ENCODE results near the gene ADORA3. TPM values are rescaled to one million over a fixed set of nuclear protein-coding genes. Genes with fewer than 3 reads are reported as not detected.

ADORA3 gene
- total and polyA plus RNA-seq, 2 of the 4 experiments (the other 2 are of a cell fraction): not detected

DNA sequence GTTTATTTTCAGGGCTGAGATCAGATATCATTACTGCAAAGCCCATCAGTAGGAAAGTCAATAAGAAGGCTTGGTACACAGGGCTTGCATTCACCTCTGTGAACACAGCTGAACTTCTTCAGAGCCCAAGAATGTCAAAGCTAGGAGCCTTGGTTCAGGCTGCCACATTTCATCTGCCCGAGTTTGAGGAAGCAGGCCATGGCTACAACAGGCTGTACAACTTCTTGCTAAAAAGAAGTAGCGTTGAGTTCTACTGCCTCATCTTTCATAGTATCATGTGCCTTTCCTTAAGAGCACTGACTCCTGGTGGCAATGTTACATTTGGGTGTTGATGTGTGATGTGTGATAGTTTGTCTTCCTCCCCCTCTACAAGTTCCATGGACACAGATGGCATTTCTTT, 19.6 kb downstream of the ADORA3 start:
- H4K5ac ChIP-seq (ENCODE audit: low read depth, low read length): no peak overlapping the region
- ATAC-seq (ENCODE audit: low read depth): no peak
- H3K4me3 ChIP-seq (ENCODE audit: insufficient read depth, low read depth, low read length): no peak overlapping the region
- H3K27ac ChIP-seq (ENCODE audit: insufficient read depth, low read length): no peak overlapping the region
- no peak overlapping the region for H3K9ac ChIP-seq (ENCODE audit: low read depth, low read length)
- no peak overlapping the region for H2AFZ ChIP-seq (replicated peaks; ENCODE audit: low read length, poor library complexity)
- dilution Hi-C loops (cut with HindIII; ENCODE audit: low sequenced_read_pairs, unreplicated experiment): no loop called here
- H3K56ac ChIP-seq (ENCODE audit: extremely low read depth, insufficient read depth, low read length): no peak overlapping the region
- H3K18ac ChIP-seq (ENCODE audit: low read depth, low read length): no peak overlapping the region
- H2BK120ac ChIP-seq (ENCODE audit: low read depth, low read length): no peak overlapping the region
- H3K9me1 ChIP-seq (ENCODE audit: insufficient read depth, low read length): no peaks in the 10 kb centered on the region
- in situ Hi-C loops (cut with MboI; ENCODE audit: low sequenced_read_pairs): loop anchor here (5.0 to 25.0 kb wide), 2 partner anchors 283 to 878 kb away; no protein-coding TSS in a partner anchor
- no peaks in the 10 kb centered on the region for H3K4me1 ChIP-seq (ENCODE audit: control insufficient read depth, insufficient read depth, low read length)
- no peak overlapping the region for H2AK5ac ChIP-seq (ENCODE audit: low read depth, low read length)
- H3K9me3 ChIP-seq (ENCODE audit: control insufficient read depth, insufficient read depth, low read length): no peaks in the 10 kb centered on the region
- ChIA-PET CTCF (no interaction called here), POLR2A (ENCODE audit: unreplicated experiment) (no interaction called here)
- intact Hi-C loops (cut with micrococcal nuclease): no loop called here
- H4K20me1 ChIP-seq (ENCODE audit: insufficient read depth, low read length): no peaks in the 10 kb centered on the region
- no peak overlapping the region for H3K4me2 ChIP-seq (ENCODE audit: low read depth, low read length)
- DNase-seq: no peak
- no peak overlapping the region for H4K91ac ChIP-seq (ENCODE audit: insufficient read depth, low read depth, low read length)
- no peak overlapping the region for H3K4ac ChIP-seq (ENCODE audit: low read depth, low read length)
- no peaks in the 10 kb centered on the region for H3K36me3 ChIP-seq (ENCODE audit: control insufficient read depth, insufficient read depth, low read length)
- H2BK15ac ChIP-seq (ENCODE audit: low read depth, low read length): no peak overlapping the region
- H2AK9ac ChIP-seq (replicated peaks; ENCODE audit: low read depth, low read length, poor library complexity): no peak overlapping the region
- no TSS peak for BruUV-seq (replicated peaks)
- WGBS, 2 experiments (ENCODE audit: extremely low coverage in 2 of 2, insufficient read length in 1 of 2): no CpG with 5 or more reads among the region's 2 CpGs
- H4K8ac ChIP-seq (ENCODE audit: low read depth in 2 of 2, low read length in 2 of 2): no peak overlapping the region
- no peak overlapping the region for H3K14ac ChIP-seq (replicated peaks; ENCODE audit: low read depth, low read length)
- H2BK20ac ChIP-seq (ENCODE audit: low read depth, low read length): no peak overlapping the region
- H3K27me3 ChIP-seq (ENCODE audit: control insufficient read depth, insufficient read depth, low read length): peaks cover 2% of the 10 kb centered on the region
- H3K23ac ChIP-seq (ENCODE audit: low read depth, low read length): no peak overlapping the region
- no peaks in the 10 kb centered on the region for H3K79me1 ChIP-seq (ENCODE audit: low read depth in 1 of 2, low read length in 2 of 2)
- H2BK5ac ChIP-seq (ENCODE audit: low read depth, low read length, poor library complexity, severe bottlenecking): no peak overlapping the region
- TF ChIP-seq RFX5 (IDR thresholded peaks at IDR 0.05; ENCODE audit: low read depth, low read length): no peak
- no peak for TF ChIP-seq NFE2L2 (IDR thresholded peaks at IDR 0.05; ENCODE audit: low read depth, low read length)
- TF ChIP-seq BHLHE40 (IDR thresholded peaks at IDR 0.05; ENCODE audit: low read depth, low read length): no peak
- no peak for TF ChIP-seq SMC3 (IDR thresholded peaks at IDR 0.05; ENCODE audit: low read depth, low read length)
- TF ChIP-seq POLR2A (IDR thresholded peaks at IDR 0.05; ENCODE audit: low read depth, low read length): no peak
- no peak for TF ChIP-seq RAD21 (IDR thresholded peaks at IDR 0.05; ENCODE audit: low read length)
- TF ChIP-seq CEBPB (IDR thresholded peaks at IDR 0.05; ENCODE audit: low read depth, low read length): no peak
- TF ChIP-seq, protein P1, sequence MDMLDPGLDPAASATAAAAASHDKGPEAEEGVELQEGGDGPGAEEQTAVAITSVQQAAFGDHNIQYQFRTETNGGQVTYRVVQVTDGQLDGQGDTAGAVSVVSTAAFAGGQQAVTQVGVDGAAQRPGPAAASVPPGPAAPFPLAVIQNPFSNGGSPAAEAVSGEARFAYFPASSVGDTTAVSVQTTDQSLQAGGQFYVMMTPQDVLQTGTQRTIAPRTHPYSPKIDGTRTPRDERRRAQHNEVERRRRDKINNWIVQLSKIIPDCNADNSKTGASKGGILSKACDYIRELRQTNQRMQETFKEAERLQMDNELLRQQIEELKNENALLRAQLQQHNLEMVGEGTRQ (IDR thresholded peaks at IDR 0.05; ENCODE audit: low read depth, low read length): no peak
- TF ChIP-seq, protein P2, sequence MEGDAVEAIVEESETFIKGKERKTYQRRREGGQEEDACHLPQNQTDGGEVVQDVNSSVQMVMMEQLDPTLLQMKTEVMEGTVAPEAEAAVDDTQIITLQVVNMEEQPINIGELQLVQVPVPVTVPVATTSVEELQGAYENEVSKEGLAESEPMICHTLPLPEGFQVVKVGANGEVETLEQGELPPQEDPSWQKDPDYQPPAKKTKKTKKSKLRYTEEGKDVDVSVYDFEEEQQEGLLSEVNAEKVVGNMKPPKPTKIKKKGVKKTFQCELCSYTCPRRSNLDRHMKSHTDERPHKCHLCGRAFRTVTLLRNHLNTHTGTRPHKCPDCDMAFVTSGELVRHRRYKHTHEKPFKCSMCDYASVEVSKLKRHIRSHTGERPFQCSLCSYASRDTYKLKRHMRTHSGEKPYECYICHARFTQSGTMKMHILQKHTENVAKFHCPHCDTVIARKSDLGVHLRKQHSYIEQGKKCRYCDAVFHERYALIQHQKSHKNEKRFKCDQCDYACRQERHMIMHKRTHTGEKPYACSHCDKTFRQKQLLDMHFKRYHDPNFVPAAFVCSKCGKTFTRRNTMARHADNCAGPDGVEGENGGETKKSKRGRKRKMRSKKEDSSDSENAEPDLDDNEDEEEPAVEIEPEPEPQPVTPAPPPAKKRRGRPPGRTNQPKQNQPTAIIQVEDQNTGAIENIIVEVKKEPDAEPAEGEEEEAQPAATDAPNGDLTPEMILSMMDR (conservative IDR thresholded peaks at IDR 0.05; ENCODE audit: low read depth, low read length): no peak
- no peak for TF ChIP-seq MAZ (IDR thresholded peaks at IDR 0.05; ENCODE audit: borderline replicate concordance, low read depth, low read length)
- TF ChIP-seq, protein P3, sequence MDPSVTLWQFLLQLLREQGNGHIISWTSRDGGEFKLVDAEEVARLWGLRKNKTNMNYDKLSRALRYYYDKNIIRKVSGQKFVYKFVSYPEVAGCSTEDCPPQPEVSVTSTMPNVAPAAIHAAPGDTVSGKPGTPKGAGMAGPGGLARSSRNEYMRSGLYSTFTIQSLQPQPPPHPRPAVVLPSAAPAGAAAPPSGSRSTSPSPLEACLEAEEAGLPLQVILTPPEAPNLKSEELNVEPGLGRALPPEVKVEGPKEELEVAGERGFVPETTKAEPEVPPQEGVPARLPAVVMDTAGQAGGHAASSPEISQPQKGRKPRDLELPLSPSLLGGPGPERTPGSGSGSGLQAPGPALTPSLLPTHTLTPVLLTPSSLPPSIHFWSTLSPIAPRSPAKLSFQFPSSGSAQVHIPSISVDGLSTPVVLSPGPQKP (IDR thresholded peaks at IDR 0.05; ENCODE audit: borderline replicate concordance, low read depth, low read length): no peak
- no peak for TF ChIP-seq RCOR1 (IDR thresholded peaks at IDR 0.05; ENCODE audit: insufficient replicate concordance, low read length)
